ENCODE data around the gene BAZ1B.

GRCh38 chr7:73395538-73396503 is 126.3 kb downstream of the BAZ1B start:
- TF ChIP-seq ISL1 (CRISPR knock-in tag; IDR thresholded peaks at IDR 0.05) (no peak), PATZ1 (CRISPR knock-in tag; IDR thresholded peaks at IDR 0.05; ENCODE audit: borderline replicate concordance) (no peak), CREB5 (CRISPR knock-in tag; IDR thresholded peaks at IDR 0.05; ENCODE audit: low read depth) (no peak), BACH2 (CRISPR knock-in tag; IDR thresholded peaks at IDR 0.05; ENCODE audit: borderline replicate concordance) (no peak), ZNF8 (CRISPR knock-in tag; IDR thresholded peaks at IDR 0.05) (no peak)

All from SK-N-SH treated with all-trans-retinoic acid at 6 μM for 48 hours (cell line).